Smooth muscle cell (in vitro differentiated cells): ENCODE results near the gene CTSW. TPM values are rescaled to one million over a fixed set of nuclear protein-coding genes. Genes with fewer than 3 reads are reported as not detected.

ENCODE experiments used
- DNase-seq: peaks from one replicate; lab custom pipeline; 2025; ENCODE audit not compliant: unreplicated experiment; lab: John Stamatoyannopoulos, UW
- H2AFZ ChIP-seq: fragments of 200-600 bp; sonication (generic); 2 replicates; pipeline ENCODE4 v1.6.0; 2016; ENCODE audit warnings: antibody characterized with exemption, low read depth, mild to moderate bottlenecking
- H3F3A ChIP-seq: fragments of 200-600 bp; sonication (generic); 2 replicates; pipeline ENCODE4 v1.6.0; 2017; ENCODE audit warnings: antibody characterized with exemption, low read depth
- H3K27ac ChIP-seq: fragments of 200-600 bp; sonication (generic); 2 replicates; pipeline ENCODE4 v1.5.1; 2016; ENCODE audit warnings: low read depth, mild to moderate bottlenecking
- H3K27me3 ChIP-seq: fragments of 200-600 bp; sonication (generic); 2 replicates; pipeline ENCODE4 v1.6.1; 2016; ENCODE audit warnings: low read depth, mild to moderate bottlenecking
- H3K36me3 ChIP-seq: fragments of 200-600 bp; sonication (generic); 2 replicates; pipeline ENCODE4 v1.5.1; 2016; ENCODE audit warnings: low read depth
- H3K4me1 ChIP-seq: fragments of 200-600 bp; sonication (generic); 2 replicates; pipeline ENCODE4 v1.5.1; 2016; ENCODE audit warnings: low read depth
- H3K4me2 ChIP-seq: fragments of 200-600 bp; sonication (generic); 2 replicates; pipeline ENCODE4 v1.6.0; 2016; ENCODE audit warnings: mild to moderate bottlenecking
- H3K4me3 ChIP-seq: fragments of 200-600 bp; sonication (generic); 2 replicates; pipeline ENCODE4 v1.5.1; 2016; ENCODE audit warnings: mild to moderate bottlenecking
- H3K79me2 ChIP-seq: fragments of 200-600 bp; sonication (generic); 2 replicates; pipeline ENCODE4 v1.6.0; 2016; ENCODE audit warnings: low read depth, mild to moderate bottlenecking
- H3K9ac ChIP-seq: fragments of 200-600 bp; sonication (generic); 2 replicates; pipeline ENCODE4 v1.6.0; 2016; ENCODE audit warnings: low read depth
- H3K9me3 ChIP-seq: fragments of 200-600 bp; sonication (generic); replicated peaks from 2 replicates; pipeline ENCODE4 v1.5.1; 2016; ENCODE audit warnings: low read depth
- H4K20me1 ChIP-seq: fragments of 200-600 bp; sonication (generic); 2 replicates; pipeline ENCODE4 v1.6.0; 2016; ENCODE audit warnings: low read depth
- CTCF ChIP-seq: fragments of 200-600 bp; sonication (generic); IDR thresholded peaks from 2 replicates; pipeline ENCODE4 v1.5.1; 2017; ENCODE audit warnings: borderline replicate concordance, mild to moderate bottlenecking, antibody characterized with exemption; ENCODE audit not compliant: insufficient read depth, poor library complexity, severe bottlenecking
- WGBS: methylation state at CpG from one replicate; pipeline ENCODE4 v1.1.7; 2016; ENCODE audit warnings: low lambda C conversion rate; 5-methylcytosine and 5-hydroxymethylcytosine counted together
- polyA plus RNA-seq: library from polyadenylated mRNA; unstranded; fragments of >200 nt; fragmentation: Nextera tagmentation; extraction: Ambion mirVana; gene quantifications from 2 replicates; pipeline ENCODE4 v1.2.1, GENCODE V29; 2016
- total RNA-seq: library from RNA; depleted of rRNA; stranded (reverse); fragments of >200 nt; gene quantifications from 2 replicates; pipeline ENCODE4 v1.2.3, GENCODE V29; 2014

CTSW gene
- total and polyA plus RNA-seq, 2 experiments from 2014 or later, result not detected

GRCh38 chr11:65863889-65864705 lies 15.5 kb upstream of the CTSW start:
- Histone ChIP-seq H3F3A (peaks cover 58% of the 10 kb centered on the region), H3K4me2 (no peak overlapping the region), H3K4me3 (no peak overlapping the region), H3K4me1 (peaks cover 8% of the 10 kb centered on the region), H3K79me2 (peaks cover 27% of the 10 kb centered on the region), H3K27ac (no peak overlapping the region), H3K27me3 (no peaks in the 10 kb centered on the region), H3K9me3 (no peaks in the 10 kb centered on the region), H3K36me3 (no peaks in the 10 kb centered on the region), H2AFZ (no peak overlapping the region), H4K20me1 (peaks cover 46% of the 10 kb centered on the region), H3K9ac (no peak overlapping the region)
- TF ChIP-seq CTCF, result no peak
- 88% methylated on average over 12 of the region's 12 CpGs for WGBS
- no peak for DNase-seq

- Histone ChIP-seq H2AFZ (no peak overlapping the region), H3K4me3 (no peak overlapping the region), H3K27me3 (no peaks in the 10 kb centered on the region), H3K36me3 (no peaks in the 10 kb centered on the region), H3F3A (peaks cover 54% of the 10 kb centered on the region), H3K9me3 (no peaks in the 10 kb centered on the region), H3K9ac (no peak overlapping the region), H3K4me2 (no peak overlapping the region), H4K20me1 (peaks cover 46% of the 10 kb centered on the region), H3K79me2 (peaks cover 27% of the 10 kb centered on the region), H3K4me1 (peaks cover 8% of the 10 kb centered on the region), H3K27ac (no peak overlapping the region)
- no peak for DNase-seq
- 92% methylated on average over 18 of the region's 18 CpGs for WGBS
- no peak for TF ChIP-seq CTCF
These were observed 14.7 kb upstream of the CTSW start for GRCh38 chr11:65864706-65865471.

- no peaks in the 10 kb centered on the region for H3K36me3 ChIP-seq
- H3K27ac ChIP-seq, result no peak overlapping the region
- no peaks in the 10 kb centered on the region for H3K27me3 ChIP-seq
- peaks cover 27% of the 10 kb centered on the region for H3K79me2 ChIP-seq
- H4K20me1 ChIP-seq, result peaks cover 46% of the 10 kb centered on the region
- no peak overlapping the region for H3K4me2 ChIP-seq
- no peak overlapping the region for H3K9ac ChIP-seq
- no peak overlapping the region for H3K4me3 ChIP-seq
- H3F3A ChIP-seq, result peaks cover 51% of the 10 kb centered on the region
- WGBS, result 94% methylated on average over 9 of the region's 9 CpGs
- H3K4me1 ChIP-seq, result peaks cover 8% of the 10 kb centered on the region
- TF ChIP-seq CTCF, result no peak
- H2AFZ ChIP-seq, result no peak overlapping the region
- no peaks in the 10 kb centered on the region for H3K9me3 ChIP-seq
- no peak for DNase-seq
These were observed 14.0 kb upstream of the CTSW start for GRCh38 chr11:65865550-65866172.
